ENCODE results near the gene CCDC90B. TPM values are rescaled to one million over a fixed set of nuclear protein-coding genes. Genes with fewer than 3 reads are reported as not detected.
"Not testable (repeated sequence)": the region's sequence is repeated elsewhere in the genome, so short reads cannot be mapped to it uniquely, and the experiment has no call there.

The CCDC90B gene
- total RNA-seq, 2 experiments from 2014 or later = 23.5 to 25.7 TPM

DNA sequence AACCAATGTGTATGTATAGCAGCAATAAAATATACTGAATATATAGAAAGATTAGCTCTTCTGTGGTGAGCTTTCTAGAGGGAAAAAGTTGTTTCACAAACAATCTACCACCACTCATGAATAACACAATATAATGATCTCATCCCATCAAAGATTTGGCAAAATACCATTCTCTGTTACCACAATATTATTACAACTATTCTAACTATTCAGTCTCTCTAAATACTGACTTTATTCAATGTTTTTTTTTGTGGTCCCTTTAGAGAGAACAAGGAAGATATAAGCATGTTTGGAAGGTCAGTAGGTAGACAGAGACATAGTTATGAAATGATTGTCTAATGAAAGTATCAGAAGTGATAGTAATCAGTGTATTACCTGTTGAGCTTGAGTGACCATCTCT lies 7.8 kb downstream of the CCDC90B start:
- H3K27me3 Mint-ChIP-seq = no peaks in the 10 kb centered on the region
- CTCF ChIA-PET = no interaction called here
- ATAC-seq (ENCODE audit: poor library complexity) (no peak), DNase-seq (no peak)
- H3K36me3 Mint-ChIP-seq (ENCODE audit: low read depth) = peaks cover 82% of the 10 kb centered on the region
- no peak overlapping the region for H3K4me3 Mint-ChIP-seq
- peaks cover 50% of the 10 kb centered on the region for H3K36me3 ChIP-seq (ENCODE audit: insufficient read depth, low read length)
- POLR2A ChIA-PET = interaction anchor here (1.9 kb wide), 1 partner anchor 121 kb away, joined by 5 read pairs; the partner anchor contains the start of gene PCF11
- H3K9me3 ChIP-seq (ENCODE audit: control insufficient read depth in 1 of 2, insufficient read depth in 1 of 2, low read length in 2 of 2) = no peaks in the 10 kb centered on the region
- no peaks in the 10 kb centered on the region for H3K27me3 ChIP-seq (ENCODE audit: control insufficient read depth in 1 of 2, insufficient read depth in 2 of 2, low read length in 2 of 2)
- no peak overlapping the region for H3K4me3 ChIP-seq (ENCODE audit: low read length)
- H3K27ac Mint-ChIP-seq = no peak overlapping the region
- no peaks in the 10 kb centered on the region for H3K9me3 Mint-ChIP-seq
- H3K27ac ChIP-seq (ENCODE audit: low read depth in 1 of 2, low read length in 2 of 2) = no peak overlapping the region
- intact Hi-C loops (cut with DNase I, micrococcal nuclease) = no loop called here
- TF ChIP-seq, protein P1, sequence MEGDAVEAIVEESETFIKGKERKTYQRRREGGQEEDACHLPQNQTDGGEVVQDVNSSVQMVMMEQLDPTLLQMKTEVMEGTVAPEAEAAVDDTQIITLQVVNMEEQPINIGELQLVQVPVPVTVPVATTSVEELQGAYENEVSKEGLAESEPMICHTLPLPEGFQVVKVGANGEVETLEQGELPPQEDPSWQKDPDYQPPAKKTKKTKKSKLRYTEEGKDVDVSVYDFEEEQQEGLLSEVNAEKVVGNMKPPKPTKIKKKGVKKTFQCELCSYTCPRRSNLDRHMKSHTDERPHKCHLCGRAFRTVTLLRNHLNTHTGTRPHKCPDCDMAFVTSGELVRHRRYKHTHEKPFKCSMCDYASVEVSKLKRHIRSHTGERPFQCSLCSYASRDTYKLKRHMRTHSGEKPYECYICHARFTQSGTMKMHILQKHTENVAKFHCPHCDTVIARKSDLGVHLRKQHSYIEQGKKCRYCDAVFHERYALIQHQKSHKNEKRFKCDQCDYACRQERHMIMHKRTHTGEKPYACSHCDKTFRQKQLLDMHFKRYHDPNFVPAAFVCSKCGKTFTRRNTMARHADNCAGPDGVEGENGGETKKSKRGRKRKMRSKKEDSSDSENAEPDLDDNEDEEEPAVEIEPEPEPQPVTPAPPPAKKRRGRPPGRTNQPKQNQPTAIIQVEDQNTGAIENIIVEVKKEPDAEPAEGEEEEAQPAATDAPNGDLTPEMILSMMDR (IDR thresholded peaks at IDR 0.05) = no peak
- H3K4me1 ChIP-seq (ENCODE audit: insufficient read depth, low read length) = no peaks in the 10 kb centered on the region
- H3K4me1 Mint-ChIP-seq (ENCODE audit: low read depth) = peaks cover 28% of the 10 kb centered on the region

DNA sequence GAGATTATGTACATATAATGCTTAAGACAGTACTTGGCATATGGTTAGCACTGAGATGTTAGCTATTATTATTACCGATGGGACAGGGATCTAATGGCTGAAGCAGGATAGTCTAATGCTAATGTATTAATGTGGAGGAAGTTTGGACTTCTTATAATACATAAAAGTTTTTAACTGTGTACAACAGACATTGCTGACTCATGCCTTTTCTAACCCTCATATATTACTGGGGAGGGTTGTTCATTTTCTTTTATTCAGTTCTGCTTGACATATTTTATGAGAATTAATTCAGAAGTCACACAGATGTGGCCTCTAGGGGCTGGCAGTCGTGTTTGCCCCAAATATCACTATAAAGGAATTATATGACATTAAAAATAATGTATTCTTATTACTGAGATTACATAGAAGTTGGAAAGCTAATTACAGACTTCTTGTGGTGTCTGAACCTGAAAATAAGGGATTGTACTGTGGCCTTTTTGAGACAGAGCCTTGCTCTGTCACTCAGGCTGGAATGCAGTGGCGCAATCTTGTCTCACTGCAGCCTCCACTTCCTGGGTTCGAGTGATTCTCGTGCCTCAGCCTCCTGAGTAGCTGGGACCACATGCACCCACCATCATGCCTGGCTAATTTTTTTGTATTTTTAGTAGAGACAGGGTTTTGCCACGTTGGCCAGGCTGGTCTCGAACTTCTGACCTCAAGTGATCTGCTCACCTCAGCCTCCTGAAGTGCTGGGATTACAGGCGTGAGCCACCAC lies 10.1 kb downstream of the CCDC90B start:
- CTCF ChIA-PET = interaction anchor here (1.1 kb wide), 1 partner anchor 19 kb away, joined by 3 read pairs; no protein-coding TSS in a partner anchor
- H3K36me3 ChIP-seq (ENCODE audit: insufficient read depth, low read length) = peaks cover 67% of the 10 kb centered on the region

DNA sequence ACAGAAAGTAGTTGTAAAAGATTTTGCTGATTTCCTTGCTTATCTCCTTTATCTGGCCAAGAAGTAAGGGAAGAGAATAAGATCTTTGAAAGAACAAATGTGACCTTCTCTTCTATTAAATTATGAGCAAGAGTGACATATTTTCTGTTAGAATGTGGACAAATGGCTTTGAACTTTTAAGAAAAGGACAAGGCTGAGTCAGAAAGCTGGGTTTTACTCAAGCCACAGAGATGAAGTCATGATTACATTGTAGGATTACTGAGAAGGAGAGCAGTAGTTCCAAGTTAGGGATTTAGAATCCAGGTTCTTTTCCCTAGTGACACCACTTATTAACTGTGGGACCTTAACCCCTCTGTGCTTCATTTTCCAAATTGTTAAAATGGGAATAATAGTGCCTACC lies 13.5 kb downstream of the CCDC90B start:
- Histone ChIP-seq H3K27ac (ENCODE audit: low read depth in 1 of 2, low read length in 2 of 2) (no peak overlapping the region), H3K36me3 (ENCODE audit: insufficient read depth, low read length) (peaks cover 47% of the 10 kb centered on the region), H3K4me1 (ENCODE audit: insufficient read depth, low read length) (no peaks in the 10 kb centered on the region), H3K9me3 (ENCODE audit: control insufficient read depth in 1 of 2, insufficient read depth in 1 of 2, low read length in 2 of 2) (no peaks in the 10 kb centered on the region), H3K27me3 (ENCODE audit: control insufficient read depth in 1 of 2, insufficient read depth in 2 of 2, low read length in 2 of 2) (no peaks in the 10 kb centered on the region), H3K4me3 (ENCODE audit: low read length) (no peak overlapping the region)
- H3K27me3 Mint-ChIP-seq = no peaks in the 10 kb centered on the region
- peaks cover 91% of the 10 kb centered on the region for H3K36me3 Mint-ChIP-seq (ENCODE audit: low read depth)
- TF ChIP-seq, protein P1 (IDR thresholded peaks at IDR 0.05) = no peak
- ATAC-seq (ENCODE audit: poor library complexity) (no peak), DNase-seq (no peak)
- CTCF ChIA-PET = no interaction called here
- intact Hi-C loops (cut with DNase I, micrococcal nuclease) = no loop called here
- H3K27ac Mint-ChIP-seq = no peak overlapping the region
- POLR2A ChIA-PET = no interaction called here
- H3K4me1 Mint-ChIP-seq (ENCODE audit: low read depth) = peaks cover 27% of the 10 kb centered on the region
- no peaks in the 10 kb centered on the region for H3K9me3 Mint-ChIP-seq
- no peak overlapping the region for H3K4me3 Mint-ChIP-seq

More for the DNA sequence above, 10.1 kb downstream of the CCDC90B start:
- POLR2A ChIA-PET = interaction anchor here (1.0 to 1.9 kb wide), 2 partner anchors 10 to 119 kb away, joined by 5 read pairs; partner anchors contain the start of genes CCDC90B and PCF11
- Mint-ChIP-seq H3K36me3 (ENCODE audit: low read depth) (peaks cover 87% of the 10 kb centered on the region), H3K4me3 (no peak overlapping the region), H3K4me1 (ENCODE audit: low read depth) (peaks cover 9% of the 10 kb centered on the region), H3K27ac (no peak overlapping the region), H3K27me3 (no peaks in the 10 kb centered on the region), H3K9me3 (no peaks in the 10 kb centered on the region)
- H3K9me3 ChIP-seq (ENCODE audit: control insufficient read depth in 1 of 2, insufficient read depth in 1 of 2, low read length in 2 of 2) = no peaks in the 10 kb centered on the region
- no peaks in the 10 kb centered on the region for H3K27me3 ChIP-seq (ENCODE audit: control insufficient read depth in 1 of 2, insufficient read depth in 2 of 2, low read length in 2 of 2)
- intact Hi-C loops (cut with DNase I, micrococcal nuclease) = no loop called here
- TF ChIP-seq, protein P1 (IDR thresholded peaks at IDR 0.05) = no peak
- H3K4me1 ChIP-seq (ENCODE audit: insufficient read depth, low read length) = no peaks in the 10 kb centered on the region
- DNase-seq = no peak
- no peak overlapping the region for H3K4me3 ChIP-seq (ENCODE audit: low read length)
- no peak overlapping the region for H3K27ac ChIP-seq (ENCODE audit: low read depth in 1 of 2, low read length in 2 of 2)
- no peak for ATAC-seq (ENCODE audit: poor library complexity)

DNA sequence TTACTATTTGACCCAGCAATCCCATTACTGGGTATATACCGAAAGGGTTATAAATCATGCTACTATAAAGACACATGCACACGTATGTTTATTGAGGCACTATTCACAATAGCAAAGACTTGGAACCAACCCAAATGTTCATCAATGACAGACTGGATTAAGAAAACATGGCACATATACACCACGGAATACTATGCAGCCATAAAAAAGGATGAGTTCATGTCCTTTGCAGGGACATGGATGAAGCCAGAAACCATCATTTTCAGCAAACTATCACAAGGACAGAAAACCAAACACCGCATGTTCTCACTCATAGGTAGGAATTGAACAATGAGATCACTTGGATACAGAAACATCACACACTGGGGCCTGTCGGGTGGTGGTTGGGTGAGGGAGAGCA lies 14.4 kb downstream of the CCDC90B start:
- Mint-ChIP-seq H3K36me3 (ENCODE audit: low read depth) (peaks cover 92% of the 10 kb centered on the region), H3K4me1 (ENCODE audit: low read depth) (peaks cover 27% of the 10 kb centered on the region)
- ATAC-seq (ENCODE audit: poor library complexity); H3K27ac ChIP-seq (ENCODE audit: low read depth in 1 of 2, low read length in 2 of 2); H3K27ac Mint-ChIP-seq; H3K9me3 ChIP-seq (ENCODE audit: control insufficient read depth in 1 of 2, insufficient read depth in 1 of 2, low read length in 2 of 2); DNase-seq; intact Hi-C loops (cut with DNase I, micrococcal nuclease); CTCF ChIA-PET; H3K4me1 ChIP-seq (ENCODE audit: insufficient read depth, low read length); H3K27me3 ChIP-seq (ENCODE audit: control insufficient read depth in 1 of 2, insufficient read depth in 2 of 2, low read length in 2 of 2); H3K27me3 Mint-ChIP-seq; POLR2A ChIA-PET; H3K9me3 Mint-ChIP-seq; H3K4me3 ChIP-seq (ENCODE audit: low read length); H3K4me3 Mint-ChIP-seq: not testable (repeated sequence)
- peaks cover 41% of the 10 kb centered on the region for H3K36me3 ChIP-seq (ENCODE audit: insufficient read depth, low read length)

DNA sequence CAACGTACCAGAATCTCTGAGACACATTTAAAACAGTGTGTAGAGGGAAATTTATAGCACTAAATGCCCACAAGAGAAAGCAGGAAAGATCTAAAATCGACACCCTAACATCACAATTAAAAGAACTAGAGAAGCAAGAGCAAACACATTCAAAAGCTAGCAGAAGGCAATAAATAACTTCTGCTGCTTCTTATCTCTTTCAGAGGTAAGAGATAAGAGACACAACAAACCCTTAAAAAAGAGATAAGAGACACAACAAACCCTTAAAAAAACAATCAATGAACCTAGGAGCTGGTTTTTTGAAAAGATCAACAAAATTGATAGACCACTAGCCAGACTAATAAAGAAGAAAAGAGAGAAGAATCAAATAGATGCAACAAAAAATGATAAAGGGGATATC lies 17.1 kb downstream of the CCDC90B start:
- H3K27ac ChIP-seq (ENCODE audit: low read depth in 1 of 2, low read length in 2 of 2); H3K27me3 ChIP-seq (ENCODE audit: control insufficient read depth in 1 of 2, insufficient read depth in 2 of 2, low read length in 2 of 2); intact Hi-C loops (cut with DNase I, micrococcal nuclease); ATAC-seq (ENCODE audit: poor library complexity); H3K4me3 Mint-ChIP-seq; DNase-seq; H3K4me1 ChIP-seq (ENCODE audit: insufficient read depth, low read length); H3K27me3 Mint-ChIP-seq; H3K4me3 ChIP-seq (ENCODE audit: low read length); H3K9me3 Mint-ChIP-seq; H3K9me3 ChIP-seq (ENCODE audit: control insufficient read depth in 1 of 2, insufficient read depth in 1 of 2, low read length in 2 of 2); H3K27ac Mint-ChIP-seq; CTCF ChIA-PET: not testable (repeated sequence)
- peaks cover 89% of the 10 kb centered on the region for H3K36me3 Mint-ChIP-seq (ENCODE audit: low read depth)
- POLR2A ChIA-PET = interaction anchor here (0.6 kb wide), 1 partner anchor 23 kb away, joined by 4 read pairs; no protein-coding TSS in a partner anchor
- H3K4me1 Mint-ChIP-seq (ENCODE audit: low read depth) = peaks cover 27% of the 10 kb centered on the region
- H3K36me3 ChIP-seq (ENCODE audit: insufficient read depth, low read length) = peaks cover 47% of the 10 kb centered on the region

All from CD4-positive, alpha-beta T cell (primary cell).